Smooth muscle cell (in vitro differentiated cells): ENCODE measurements around the gene PHF19. TPM values are rescaled to one million over a fixed set of nuclear protein-coding genes. Genes with fewer than 3 reads are reported as not detected.

Experiments used
- DNase-seq: peaks from one replicate; lab custom pipeline; 2025; ENCODE audit not compliant: unreplicated experiment; lab: John Stamatoyannopoulos, UW
- H2AFZ ChIP-seq: fragments of 200-600 bp; sonication (generic); 2 replicates; pipeline ENCODE4 v1.6.0; 2016; ENCODE audit warnings: antibody characterized with exemption, low read depth, mild to moderate bottlenecking
- H3F3A ChIP-seq: fragments of 200-600 bp; sonication (generic); 2 replicates; pipeline ENCODE4 v1.6.0; 2017; ENCODE audit warnings: antibody characterized with exemption, low read depth
- H3K27ac ChIP-seq: fragments of 200-600 bp; sonication (generic); 2 replicates; pipeline ENCODE4 v1.5.1; 2016; ENCODE audit warnings: low read depth, mild to moderate bottlenecking
- H3K27me3 ChIP-seq: fragments of 200-600 bp; sonication (generic); 2 replicates; pipeline ENCODE4 v1.6.1; 2016; ENCODE audit warnings: low read depth, mild to moderate bottlenecking
- H3K36me3 ChIP-seq: fragments of 200-600 bp; sonication (generic); 2 replicates; pipeline ENCODE4 v1.5.1; 2016; ENCODE audit warnings: low read depth
- H3K4me1 ChIP-seq: fragments of 200-600 bp; sonication (generic); 2 replicates; pipeline ENCODE4 v1.5.1; 2016; ENCODE audit warnings: low read depth
- H3K4me2 ChIP-seq: fragments of 200-600 bp; sonication (generic); 2 replicates; pipeline ENCODE4 v1.6.0; 2016; ENCODE audit warnings: mild to moderate bottlenecking
- H3K4me3 ChIP-seq: fragments of 200-600 bp; sonication (generic); 2 replicates; pipeline ENCODE4 v1.5.1; 2016; ENCODE audit warnings: mild to moderate bottlenecking
- H3K79me2 ChIP-seq: fragments of 200-600 bp; sonication (generic); 2 replicates; pipeline ENCODE4 v1.6.0; 2016; ENCODE audit warnings: low read depth, mild to moderate bottlenecking
- H3K9ac ChIP-seq: fragments of 200-600 bp; sonication (generic); 2 replicates; pipeline ENCODE4 v1.6.0; 2016; ENCODE audit warnings: low read depth
- H3K9me3 ChIP-seq: fragments of 200-600 bp; sonication (generic); replicated peaks from 2 replicates; pipeline ENCODE4 v1.5.1; 2016; ENCODE audit warnings: low read depth
- H4K20me1 ChIP-seq: fragments of 200-600 bp; sonication (generic); 2 replicates; pipeline ENCODE4 v1.6.0; 2016; ENCODE audit warnings: low read depth
- WGBS: methylation state at CpG from one replicate; pipeline ENCODE4 v1.1.7; 2016; ENCODE audit warnings: low lambda C conversion rate; 5-methylcytosine and 5-hydroxymethylcytosine counted together
- polyA plus RNA-seq: library from polyadenylated mRNA; unstranded; fragments of >200 nt; fragmentation: Nextera tagmentation; extraction: Ambion mirVana; gene quantifications from 2 replicates; pipeline ENCODE4 v1.2.1, GENCODE V29; 2016
- total RNA-seq: library from RNA; depleted of rRNA; stranded (reverse); fragments of >200 nt; gene quantifications from 2 replicates; pipeline ENCODE4 v1.2.3, GENCODE V29; 2014
- TF ChIP-seq, protein P1 (sequence below): fragments of 200-600 bp; sonication (generic); IDR thresholded peaks from 2 replicates; pipeline ENCODE4 v1.5.1; 2017; ENCODE audit warnings: borderline replicate concordance, mild to moderate bottlenecking, antibody characterized with exemption; ENCODE audit not compliant: insufficient read depth, poor library complexity, severe bottlenecking

Gene PHF19
- total and polyA plus RNA-seq, 2 experiments from 2014 or later = 14.1 to 19.3 TPM

DNA sequence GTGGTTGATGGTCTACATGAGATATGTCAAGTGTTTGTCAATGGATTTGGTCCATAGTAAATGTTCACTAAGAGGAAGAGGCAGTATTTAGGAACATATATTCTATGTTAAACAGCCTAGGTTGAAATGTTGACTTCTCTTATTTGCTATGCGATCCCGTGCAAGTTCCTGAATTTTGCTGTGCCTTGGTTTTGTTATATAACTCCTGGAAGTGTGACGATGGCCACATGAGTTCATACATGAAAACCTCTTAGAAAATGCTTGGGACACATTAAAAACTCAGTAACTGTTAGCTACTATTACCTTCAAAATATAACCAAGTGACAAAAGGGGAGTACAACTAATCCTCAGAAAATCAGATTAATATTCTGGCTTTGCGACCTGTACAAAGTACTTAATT lies 61.9 kb downstream of the PHF19 start:
- 96% methylated on average over 4 of the region's 4 CpGs for WGBS

DNA sequence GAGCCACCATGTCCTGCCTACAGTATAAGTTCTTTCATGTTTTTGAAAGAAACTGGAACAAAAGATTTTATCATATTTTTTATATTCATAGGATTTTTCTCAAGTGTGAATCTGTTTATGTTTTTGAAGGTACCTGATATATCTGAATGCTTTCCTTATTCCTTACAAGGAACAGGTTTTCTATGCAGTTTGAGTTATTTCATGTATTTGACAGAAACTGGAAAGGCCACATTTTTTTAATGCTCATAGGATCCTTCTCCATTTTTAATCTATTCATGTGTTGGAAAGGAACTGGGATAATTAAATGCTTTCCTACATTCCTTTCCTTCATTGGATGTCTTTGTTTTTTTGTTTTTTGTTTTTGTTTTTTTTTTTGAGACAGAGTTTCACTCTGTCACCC lies 68.1 kb downstream of the PHF19 start:
- H2AFZ ChIP-seq = no peak overlapping the region
- no peak overlapping the region for H3K4me3 ChIP-seq
- H3F3A ChIP-seq = no peaks in the 10 kb centered on the region
- no peak overlapping the region for H3K27ac ChIP-seq
- H3K4me2 ChIP-seq = no peak overlapping the region
- no peak for DNase-seq
- H3K79me2 ChIP-seq = no peaks in the 10 kb centered on the region
- no peak overlapping the region for H3K9ac ChIP-seq
- no peaks in the 10 kb centered on the region for H3K36me3 ChIP-seq
- H3K27me3 ChIP-seq = no peaks in the 10 kb centered on the region
- TF ChIP-seq, protein P1, sequence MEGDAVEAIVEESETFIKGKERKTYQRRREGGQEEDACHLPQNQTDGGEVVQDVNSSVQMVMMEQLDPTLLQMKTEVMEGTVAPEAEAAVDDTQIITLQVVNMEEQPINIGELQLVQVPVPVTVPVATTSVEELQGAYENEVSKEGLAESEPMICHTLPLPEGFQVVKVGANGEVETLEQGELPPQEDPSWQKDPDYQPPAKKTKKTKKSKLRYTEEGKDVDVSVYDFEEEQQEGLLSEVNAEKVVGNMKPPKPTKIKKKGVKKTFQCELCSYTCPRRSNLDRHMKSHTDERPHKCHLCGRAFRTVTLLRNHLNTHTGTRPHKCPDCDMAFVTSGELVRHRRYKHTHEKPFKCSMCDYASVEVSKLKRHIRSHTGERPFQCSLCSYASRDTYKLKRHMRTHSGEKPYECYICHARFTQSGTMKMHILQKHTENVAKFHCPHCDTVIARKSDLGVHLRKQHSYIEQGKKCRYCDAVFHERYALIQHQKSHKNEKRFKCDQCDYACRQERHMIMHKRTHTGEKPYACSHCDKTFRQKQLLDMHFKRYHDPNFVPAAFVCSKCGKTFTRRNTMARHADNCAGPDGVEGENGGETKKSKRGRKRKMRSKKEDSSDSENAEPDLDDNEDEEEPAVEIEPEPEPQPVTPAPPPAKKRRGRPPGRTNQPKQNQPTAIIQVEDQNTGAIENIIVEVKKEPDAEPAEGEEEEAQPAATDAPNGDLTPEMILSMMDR = no peak
- no peaks in the 10 kb centered on the region for H4K20me1 ChIP-seq
- no peaks in the 10 kb centered on the region for H3K4me1 ChIP-seq
- peaks cover 15% of the 10 kb centered on the region for H3K9me3 ChIP-seq

More for the DNA sequence above, 61.9 kb downstream of the PHF19 start:
- H3F3A ChIP-seq = no peaks in the 10 kb centered on the region
- H3K4me2 ChIP-seq = no peak overlapping the region
- no peak overlapping the region for H2AFZ ChIP-seq
- no peak for DNase-seq
- no peaks in the 10 kb centered on the region for H3K79me2 ChIP-seq
- H4K20me1 ChIP-seq = no peaks in the 10 kb centered on the region
- H3K4me3 ChIP-seq = no peak overlapping the region
- no peaks in the 10 kb centered on the region for H3K27me3 ChIP-seq
- no peaks in the 10 kb centered on the region for H3K36me3 ChIP-seq
- H3K9ac ChIP-seq = no peak overlapping the region
- no peaks in the 10 kb centered on the region for H3K9me3 ChIP-seq
- no peak overlapping the region for H3K27ac ChIP-seq
- H3K4me1 ChIP-seq = no peaks in the 10 kb centered on the region
- TF ChIP-seq, protein P1 = no peak

DNA sequence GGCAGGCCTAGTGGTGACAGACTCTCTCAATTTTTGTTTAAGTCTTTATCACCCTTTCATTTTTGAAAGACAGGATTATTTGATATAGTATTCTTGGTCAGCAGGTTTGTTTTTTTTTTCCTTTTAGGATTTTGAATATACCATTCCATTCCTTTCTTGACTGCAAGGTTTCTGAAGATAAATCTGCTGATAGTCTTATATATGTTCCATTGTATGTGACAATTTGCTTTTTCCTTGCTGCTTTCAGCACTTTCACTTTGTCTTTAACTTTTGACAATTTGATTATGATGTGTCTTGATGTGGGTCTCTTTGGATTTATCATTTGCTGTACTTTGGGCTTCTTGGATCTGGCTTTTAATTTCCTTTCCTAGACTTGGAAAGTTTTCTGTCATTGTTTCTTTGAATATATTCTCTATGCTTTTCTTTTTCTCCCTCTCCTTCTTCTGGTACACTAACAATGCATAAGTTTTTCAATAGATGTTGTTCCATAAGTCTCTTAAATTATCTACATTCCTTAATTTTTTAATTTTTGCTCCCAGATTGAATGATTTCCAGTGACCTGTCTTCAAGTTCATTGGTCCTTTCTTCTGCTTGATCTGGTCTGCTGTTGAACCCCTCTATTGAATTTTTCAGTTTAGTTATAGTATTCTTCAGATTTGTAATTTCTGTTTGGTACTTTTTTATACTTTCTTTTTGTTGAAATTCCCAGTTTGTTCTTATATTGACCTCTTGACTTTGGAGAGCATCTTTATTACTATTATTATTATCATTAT lies 69.2 kb downstream of the PHF19 start:
- no peak for DNase-seq
- H3K4me2 ChIP-seq = no peak overlapping the region
- no peaks in the 10 kb centered on the region for H4K20me1 ChIP-seq
- no peaks in the 10 kb centered on the region for H3K36me3 ChIP-seq
- no peak overlapping the region for H3K9ac ChIP-seq
- H3K4me1 ChIP-seq = no peaks in the 10 kb centered on the region
- TF ChIP-seq, protein P1 = no peak
- no peaks in the 10 kb centered on the region for H3F3A ChIP-seq
- peaks cover 15% of the 10 kb centered on the region for H3K9me3 ChIP-seq
- no peak overlapping the region for H3K27ac ChIP-seq
- H3K4me3 ChIP-seq = no peak overlapping the region
- H2AFZ ChIP-seq = no peak overlapping the region
- H3K27me3 ChIP-seq = no peaks in the 10 kb centered on the region
- no peaks in the 10 kb centered on the region for H3K79me2 ChIP-seq

Other genes starting within 250 kb of the PHF19 start
- gene MEGF9, start 162.7 kb downstream of the PHF19 start, total RNA-seq = 6.0 and 9.8 TPM in 2 replicates
- 1.8 and 2.7 TPM in 2 replicates for gene MEGF9, start 162.7 kb downstream of the PHF19 start, polyA plus RNA-seq
- gene FBXW2, start 83.8 kb downstream of the PHF19 start, total RNA-seq = 17.2 and 35.4 TPM in 2 replicates
- 22.1 and 28.6 TPM in 2 replicates for gene FBXW2, start 83.8 kb downstream of the PHF19 start, polyA plus RNA-seq
- 17.7 and 18.6 TPM in 2 replicates for gene PSMD5, start 34.3 kb downstream of the PHF19 start, total RNA-seq
- gene PSMD5, start 34.3 kb downstream of the PHF19 start, polyA plus RNA-seq = 12.9 and 14.4 TPM in 2 replicates
- gene TRAF1, start 49.6 kb upstream of the PHF19 start, total RNA-seq = 5.4 and 5.9 TPM in 2 replicates
- gene TRAF1, start 49.6 kb upstream of the PHF19 start, polyA plus RNA-seq = 2.9 and 4.6 TPM in 2 replicates
- gene C5, start 173.1 kb upstream of the PHF19 start, total RNA-seq = 0.76 and 4.4 TPM in 2 replicates
- 0.19 and 0.57 TPM in 2 replicates for gene C5, start 173.1 kb upstream of the PHF19 start, polyA plus RNA-seq
- 9.1 and 9.5 TPM in 2 replicates for gene CNTRL, start 197.8 kb upstream of the PHF19 start, total RNA-seq
- gene CNTRL, start 197.8 kb upstream of the PHF19 start, polyA plus RNA-seq = 2.8 and 3.6 TPM in 2 replicates